ENCODE measurements around the gene PRKAG2. TPM values are rescaled to one million over a fixed set of nuclear protein-coding genes. Genes with fewer than 3 reads are reported as not detected.
A peak's percentile ranks its signal among the peaks of the same experiment; 100 is the strongest.

Gene PRKAG2
- total and polyA plus RNA-seq, 10 donors = 15.8 to 50.9 (median 32.8) TPM

DNA sequence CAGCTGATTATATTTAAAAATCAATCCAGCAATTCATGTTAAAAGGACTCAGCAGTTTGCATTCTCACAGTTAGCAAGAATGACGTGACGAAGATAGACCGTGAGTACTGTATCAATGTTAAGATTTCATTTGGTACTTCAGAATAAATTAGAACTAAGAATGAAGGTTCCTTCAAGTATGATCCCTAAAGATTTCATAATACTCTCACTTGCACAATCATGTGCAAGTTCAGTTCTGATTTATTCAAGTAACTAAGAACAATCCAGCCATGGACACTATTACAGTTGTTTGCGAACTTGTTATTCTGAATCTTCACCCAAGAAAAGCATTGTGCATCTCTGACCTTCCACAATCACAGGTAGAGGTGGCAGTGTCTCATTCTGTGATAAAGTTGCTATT lies 365.0 kb downstream of the PRKAG2 start:
- Histone ChIP-seq H3K4me3 (no peak overlapping the region), H3K36me3 (no peaks in the 10 kb centered on the region), H3K9me3 (no peaks in the 10 kb centered on the region), H3K4me1 (peaks cover 32 to 99% (median 79%) of the 10 kb centered on the region in 6 donors), H3K27ac (peak overlapping the region in 1 of 8 donors; percentile 32), H3K27me3 (replicated peaks in 1 of 7) (no peaks in the 10 kb centered on the region)
- intact Hi-C loops (cut with DNase I; ENCODE audit: low total_unique reads) = no loop called here
- TF ChIP-seq, protein P1, sequence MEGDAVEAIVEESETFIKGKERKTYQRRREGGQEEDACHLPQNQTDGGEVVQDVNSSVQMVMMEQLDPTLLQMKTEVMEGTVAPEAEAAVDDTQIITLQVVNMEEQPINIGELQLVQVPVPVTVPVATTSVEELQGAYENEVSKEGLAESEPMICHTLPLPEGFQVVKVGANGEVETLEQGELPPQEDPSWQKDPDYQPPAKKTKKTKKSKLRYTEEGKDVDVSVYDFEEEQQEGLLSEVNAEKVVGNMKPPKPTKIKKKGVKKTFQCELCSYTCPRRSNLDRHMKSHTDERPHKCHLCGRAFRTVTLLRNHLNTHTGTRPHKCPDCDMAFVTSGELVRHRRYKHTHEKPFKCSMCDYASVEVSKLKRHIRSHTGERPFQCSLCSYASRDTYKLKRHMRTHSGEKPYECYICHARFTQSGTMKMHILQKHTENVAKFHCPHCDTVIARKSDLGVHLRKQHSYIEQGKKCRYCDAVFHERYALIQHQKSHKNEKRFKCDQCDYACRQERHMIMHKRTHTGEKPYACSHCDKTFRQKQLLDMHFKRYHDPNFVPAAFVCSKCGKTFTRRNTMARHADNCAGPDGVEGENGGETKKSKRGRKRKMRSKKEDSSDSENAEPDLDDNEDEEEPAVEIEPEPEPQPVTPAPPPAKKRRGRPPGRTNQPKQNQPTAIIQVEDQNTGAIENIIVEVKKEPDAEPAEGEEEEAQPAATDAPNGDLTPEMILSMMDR (IDR thresholded peaks at IDR 0.05 in 8 of 11, conservative IDR thresholded peaks at IDR 0.05 in 3 of 11) = no peak
- TF ChIP-seq POLR2A (IDR thresholded peaks at IDR 0.05) (no peak), POLR2AphosphoS5 (IDR thresholded peaks at IDR 0.05) (no peak)
- DNase-seq = no peak
- WGBS, 5 donors = 74 to 93% (median 86%) methylated on average over 4 of the region's 4 CpGs

GRCh38 chr7:151511270-151511669 lies 365.6 kb downstream of the PRKAG2 start:
- peaks cover 32 to 99% (median 77%) of the 10 kb centered on the region in 6 donors for H3K4me1 ChIP-seq
- no peaks in the 10 kb centered on the region for H3K27me3 ChIP-seq (replicated peaks in 1 of 7)
- no peak for TF ChIP-seq POLR2A (IDR thresholded peaks at IDR 0.05)
- TF ChIP-seq, protein P1 (IDR thresholded peaks at IDR 0.05 in 8 of 11, conservative IDR thresholded peaks at IDR 0.05 in 3 of 11) = no peak
- no peak for TF ChIP-seq POLR2AphosphoS5 (IDR thresholded peaks at IDR 0.05)
- intact Hi-C loops (cut with DNase I; ENCODE audit: low total_unique reads) = no loop called here
- DNase-seq = no peak
- H3K9me3 ChIP-seq = no peaks in the 10 kb centered on the region
- WGBS, 5 donors = 76 to 80% (median 77%) methylated on average over 4 of the region's 4 CpGs
- H3K36me3 ChIP-seq = no peaks in the 10 kb centered on the region
- no peak overlapping the region for H3K27ac ChIP-seq
- no peak overlapping the region for H3K4me3 ChIP-seq

- 67 to 86% (median 73%) methylated on average over 5 of the region's 5 CpGs for WGBS, 5 donors
- no peaks in the 10 kb centered on the region for H3K36me3 ChIP-seq
- H3K4me3 ChIP-seq = no peak overlapping the region
- DNase-seq = no peak
- peaks cover 18 to 98% (median 72%) of the 10 kb centered on the region in 6 donors for H3K4me1 ChIP-seq
- intact Hi-C loops (cut with DNase I; ENCODE audit: low total_unique reads) = no loop called here
- peak overlapping the region in 2 of 8 donors; percentile 32 to 45 for H3K27ac ChIP-seq
- TF ChIP-seq POLR2A (IDR thresholded peaks at IDR 0.05) (no peak), POLR2AphosphoS5 (IDR thresholded peaks at IDR 0.05) (no peak)
- TF ChIP-seq, protein P1 (IDR thresholded peaks at IDR 0.05 in 8 of 11, conservative IDR thresholded peaks at IDR 0.05 in 3 of 11) = no peak
- no peaks in the 10 kb centered on the region for H3K9me3 ChIP-seq
- H3K27me3 ChIP-seq (replicated peaks in 1 of 7) = no peaks in the 10 kb centered on the region
Observed at GRCh38 chr7:151509670-151510333, 367.1 kb downstream of the PRKAG2 start.

DNA sequence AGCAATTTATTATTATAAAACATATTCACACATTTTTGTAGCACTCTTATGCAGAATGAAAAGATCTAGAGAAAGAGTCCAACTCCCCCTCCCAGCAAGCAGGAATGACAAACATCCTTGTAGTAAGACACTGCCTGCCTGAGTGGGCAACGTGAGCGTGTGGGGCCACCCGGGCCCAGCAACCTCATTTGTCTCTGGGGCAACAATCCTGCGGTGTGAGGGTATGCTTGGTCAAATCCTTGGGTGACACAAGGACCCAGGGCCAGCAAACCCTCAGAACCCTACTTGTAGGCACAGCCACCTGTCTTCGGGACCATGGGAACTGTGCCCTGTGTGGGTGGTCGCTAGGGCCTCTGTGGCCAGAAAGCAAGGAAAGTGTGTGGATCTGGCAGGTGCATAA lies 367.9 kb downstream of the PRKAG2 start:
- intact Hi-C loops (cut with DNase I; ENCODE audit: low total_unique reads) = no loop called here
- Histone ChIP-seq H3K4me1 (peaks cover 20 to 98% (median 76%) of the 10 kb centered on the region in 6 donors), H3K27me3 (replicated peaks in 1 of 7) (no peaks in the 10 kb centered on the region), H3K9me3 (no peaks in the 10 kb centered on the region), H3K4me3 (no peak overlapping the region), H3K27ac (peak overlapping the region in 3 of 8 donors; percentile 22 to 45 (median 32)), H3K36me3 (no peaks in the 10 kb centered on the region)
- DNase-seq = no peak
- TF ChIP-seq POLR2AphosphoS5 (IDR thresholded peaks at IDR 0.05) = no peak
- TF ChIP-seq POLR2A (IDR thresholded peaks at IDR 0.05) = no peak
- TF ChIP-seq, protein P1 (IDR thresholded peaks at IDR 0.05 in 8 of 11, conservative IDR thresholded peaks at IDR 0.05 in 3 of 11) = no peak
- 87 to 92% (median 91%) methylated on average over 6 of the region's 6 CpGs for WGBS, 5 donors
